ENCODE data around the gene TMCC1. TPM values are rescaled to one million over a fixed set of nuclear protein-coding genes. Genes with fewer than 3 reads are reported as not detected.
"Not testable (repeated sequence)": the region's sequence is repeated elsewhere in the genome, so short reads cannot be mapped to it uniquely, and the experiment has no call there.

The TMCC1 gene
- total RNA-seq, 1 donor from 2014 or later, result 22.4 TPM

DNA sequence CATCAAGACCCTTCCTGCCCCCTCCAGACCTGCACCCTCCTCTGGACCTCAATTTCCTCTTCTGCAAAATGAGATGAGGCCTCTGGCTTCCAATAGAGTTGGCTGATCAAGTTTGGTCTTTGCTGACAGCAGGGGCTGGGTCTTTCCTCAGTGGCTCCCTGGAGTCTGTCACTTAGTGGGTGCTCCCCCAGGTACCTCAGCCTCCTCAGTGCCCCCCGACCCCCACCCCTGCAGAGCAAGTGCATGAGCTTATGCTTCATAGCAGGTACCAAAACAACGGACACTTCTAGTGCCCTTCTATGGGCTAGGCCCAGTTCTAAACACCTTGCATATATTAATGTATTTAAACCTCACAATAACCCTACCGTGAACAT is 280.2 kb downstream of the TMCC1 start:
- peaks cover 17% of the 10 kb centered on the region for H3K27me3 Mint-ChIP-seq (ENCODE audit: insufficient read depth)
- no peaks in the 10 kb centered on the region for H3K4me1 Mint-ChIP-seq (ENCODE audit: low read depth)
- intact Hi-C loops (cut with micrococcal nuclease), result no loop called here
- H3K27ac Mint-ChIP-seq, result no peak overlapping the region
- no peaks in the 10 kb centered on the region for H3K36me3 Mint-ChIP-seq (ENCODE audit: low read depth)
- no peak for DNase-seq (ENCODE audit: low spot score)
- H3K9me3 Mint-ChIP-seq, result no peaks in the 10 kb centered on the region
- H3K4me3 Mint-ChIP-seq, result no peak overlapping the region

DNA sequence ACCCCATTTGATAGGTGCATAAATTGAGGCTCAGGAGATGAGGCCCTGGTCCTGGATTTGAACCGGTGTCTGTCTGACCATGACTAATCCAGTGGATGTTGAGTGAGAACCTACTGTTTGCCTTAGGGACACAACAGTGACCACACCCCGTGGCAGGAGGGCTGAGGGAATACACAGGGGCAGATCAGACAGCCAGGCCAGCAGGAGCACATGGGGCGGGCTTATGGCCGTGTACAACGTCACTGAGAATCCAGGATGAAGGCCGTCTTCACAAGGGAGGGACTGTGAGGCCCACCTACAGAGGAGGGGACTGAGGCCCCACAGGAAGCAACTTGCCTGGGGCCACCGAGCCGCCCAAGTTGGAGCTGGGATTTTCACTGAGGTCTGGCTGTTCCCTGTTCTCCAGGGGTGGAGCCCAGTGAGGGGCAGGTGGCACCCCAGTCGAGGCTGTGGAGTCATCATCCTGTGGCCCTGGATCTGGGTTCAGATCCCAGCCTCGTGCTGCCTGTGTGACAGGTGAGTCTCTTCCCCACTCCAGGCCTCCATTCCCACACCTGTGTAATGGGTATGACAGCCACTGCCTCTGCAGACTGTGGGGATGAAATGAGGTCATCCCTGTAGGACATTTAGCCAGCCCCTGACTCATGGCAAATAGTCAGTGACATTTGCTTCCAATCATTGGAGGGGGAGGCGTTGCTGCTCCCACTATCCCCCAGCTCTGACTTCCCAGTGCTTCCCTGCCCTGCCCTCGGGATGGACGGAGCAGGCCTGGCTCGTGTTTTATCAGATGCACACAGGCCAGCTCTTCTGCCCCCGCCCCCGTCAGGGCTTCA is 280.8 kb downstream of the TMCC1 start:
- intact Hi-C loops (cut with micrococcal nuclease), result no loop called here
- Mint-ChIP-seq H3K36me3 (ENCODE audit: low read depth) (no peaks in the 10 kb centered on the region), H3K9me3 (no peaks in the 10 kb centered on the region), H3K27ac (no peak overlapping the region), H3K4me3 (no peak overlapping the region), H3K27me3 (ENCODE audit: insufficient read depth) (peaks cover 23% of the 10 kb centered on the region), H3K4me1 (ENCODE audit: low read depth) (no peaks in the 10 kb centered on the region)
- DNase-seq (ENCODE audit: low spot score), result no peak

DNA sequence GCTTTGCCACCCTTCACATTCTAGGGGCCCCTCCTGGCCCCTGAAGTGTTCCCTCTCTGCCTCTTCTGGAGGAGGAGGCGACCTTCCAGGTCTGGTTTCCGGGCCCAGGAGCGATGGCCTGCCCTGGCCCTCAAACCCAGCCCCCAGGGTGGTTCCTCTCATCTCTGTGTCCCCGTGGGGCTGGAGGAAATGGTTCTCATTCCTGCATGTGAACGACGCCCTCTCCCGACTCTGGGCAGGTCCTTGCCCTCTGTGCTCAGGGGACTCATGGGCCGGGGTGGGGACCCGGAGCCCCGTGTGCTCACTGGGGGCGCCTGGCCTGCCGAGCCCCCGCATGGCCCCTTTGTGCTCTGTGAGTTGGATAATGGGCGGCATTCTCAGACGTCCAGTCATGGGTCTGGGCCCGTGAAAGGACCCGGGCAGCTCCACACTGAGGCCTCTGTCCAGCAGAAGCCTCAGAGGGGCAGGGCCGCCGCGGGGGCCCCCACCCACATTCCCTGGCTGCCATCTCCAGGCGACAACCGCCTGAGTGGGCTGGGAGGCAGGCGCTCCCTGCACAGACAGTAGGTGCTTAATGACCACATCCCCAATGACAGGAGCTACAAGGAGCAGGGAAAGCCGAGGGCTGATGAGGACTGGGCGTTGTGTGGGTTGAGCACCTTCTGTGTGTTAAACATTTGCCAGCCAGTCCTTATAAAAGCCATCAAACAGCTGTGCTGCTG is 281.5 kb downstream of the TMCC1 start:
- Mint-ChIP-seq H3K9me3 (no peaks in the 10 kb centered on the region), H3K36me3 (ENCODE audit: low read depth) (no peaks in the 10 kb centered on the region), H3K27ac (no peak overlapping the region), H3K4me1 (ENCODE audit: low read depth) (no peaks in the 10 kb centered on the region), H3K4me3 (no peak overlapping the region), H3K27me3 (ENCODE audit: insufficient read depth) (peaks cover 29% of the 10 kb centered on the region)
- intact Hi-C loops (cut with micrococcal nuclease), result no loop called here
- DNase-seq (ENCODE audit: low spot score), result no peak

DNA sequence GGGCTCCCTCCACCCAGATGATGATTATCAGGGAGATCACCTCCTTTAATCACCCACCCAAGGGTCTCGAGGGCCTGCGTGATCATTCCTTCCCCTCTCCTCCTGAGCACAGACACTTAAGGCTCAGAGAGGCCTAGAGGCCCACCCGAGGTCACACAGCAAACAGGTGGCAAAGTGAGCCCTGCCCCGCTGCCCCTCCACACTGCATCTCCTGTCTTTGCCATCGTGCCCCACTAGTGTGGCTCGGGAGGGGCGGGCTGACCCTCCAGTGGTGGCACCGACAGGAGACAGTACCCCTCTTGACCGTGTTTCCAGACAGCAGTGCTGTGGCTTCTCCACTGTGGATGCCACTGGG is 282.1 kb downstream of the TMCC1 start:
- H3K36me3 Mint-ChIP-seq (ENCODE audit: low read depth), result no peaks in the 10 kb centered on the region
- H3K4me1 Mint-ChIP-seq (ENCODE audit: low read depth), result no peaks in the 10 kb centered on the region
- no peak overlapping the region for H3K27ac Mint-ChIP-seq
- H3K9me3 Mint-ChIP-seq, result no peaks in the 10 kb centered on the region
- DNase-seq (ENCODE audit: low spot score), result no peak
- peaks cover 31% of the 10 kb centered on the region for H3K27me3 Mint-ChIP-seq (ENCODE audit: insufficient read depth)
- no peak overlapping the region for H3K4me3 Mint-ChIP-seq
- intact Hi-C loops (cut with micrococcal nuclease), result no loop called here

DNA sequence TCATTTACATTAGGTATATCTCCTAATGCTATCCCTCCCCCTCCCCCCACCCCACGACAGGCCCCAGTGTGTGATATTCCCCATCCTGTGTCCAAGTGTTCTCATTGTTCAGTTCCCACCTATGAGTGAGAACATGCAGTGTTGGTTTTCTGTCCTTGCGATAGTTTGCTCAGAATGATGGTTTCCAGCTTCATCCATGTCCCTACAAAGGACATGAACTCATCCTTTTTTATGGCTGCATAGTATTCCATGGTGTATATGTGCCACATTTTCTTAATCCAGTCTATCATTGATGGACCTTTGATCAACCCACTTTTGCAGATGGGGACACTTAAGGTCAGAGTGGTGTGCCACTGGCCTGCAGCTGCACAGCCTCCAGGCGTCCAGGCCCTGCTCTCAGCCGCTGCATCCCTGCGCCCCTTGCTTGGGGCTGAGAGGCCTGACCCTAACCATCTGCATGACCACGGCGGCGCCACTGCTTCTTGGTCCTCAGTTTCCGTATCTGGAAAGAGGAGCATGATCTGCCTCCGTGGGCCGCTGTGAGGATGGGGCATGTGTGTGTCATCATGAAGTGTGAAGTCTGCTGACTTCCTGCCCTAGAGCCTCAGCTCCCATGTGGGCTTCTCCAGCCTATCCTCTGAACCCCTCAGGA is 282.6 kb downstream of the TMCC1 start:
- intact Hi-C loops (cut with micrococcal nuclease); H3K9me3 Mint-ChIP-seq; H3K27ac Mint-ChIP-seq; DNase-seq (ENCODE audit: low spot score); H3K4me3 Mint-ChIP-seq; H3K4me1 Mint-ChIP-seq (ENCODE audit: low read depth); H3K36me3 Mint-ChIP-seq (ENCODE audit: low read depth): not testable (repeated sequence)
- peaks cover 31% of the 10 kb centered on the region for H3K27me3 Mint-ChIP-seq (ENCODE audit: insufficient read depth)

DNA sequence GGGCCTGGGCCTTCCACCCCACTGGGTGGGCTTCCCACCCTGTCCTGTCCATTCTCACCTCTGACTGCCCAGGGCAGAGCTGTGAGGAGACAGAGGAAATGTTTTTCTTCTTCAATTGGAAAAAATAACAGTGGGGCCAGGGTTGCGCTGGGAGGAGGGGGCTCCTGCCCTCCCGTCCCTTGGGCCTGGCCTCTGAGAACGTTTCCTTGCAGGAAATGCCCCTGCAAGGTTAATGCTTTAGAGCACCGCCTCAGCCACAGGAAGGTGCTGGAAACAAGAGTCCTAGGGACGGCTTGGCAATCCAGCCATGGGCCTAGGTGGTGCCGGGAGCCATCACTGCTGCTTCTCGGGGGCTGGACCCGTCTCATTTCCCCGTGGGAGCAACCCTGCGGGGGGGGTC is 283.2 kb downstream of the TMCC1 start:
- no peak overlapping the region for H3K4me3 Mint-ChIP-seq
- peaks cover 5% of the 10 kb centered on the region for H3K4me1 Mint-ChIP-seq (ENCODE audit: low read depth)
- no peak overlapping the region for H3K27ac Mint-ChIP-seq
- intact Hi-C loops (cut with micrococcal nuclease), result no loop called here
- no peak for DNase-seq (ENCODE audit: low spot score)
- H3K9me3 Mint-ChIP-seq, result no peaks in the 10 kb centered on the region
- H3K36me3 Mint-ChIP-seq (ENCODE audit: low read depth), result peaks cover 1% of the 10 kb centered on the region
- H3K27me3 Mint-ChIP-seq (ENCODE audit: insufficient read depth), result peaks cover 35% of the 10 kb centered on the region

DNA sequence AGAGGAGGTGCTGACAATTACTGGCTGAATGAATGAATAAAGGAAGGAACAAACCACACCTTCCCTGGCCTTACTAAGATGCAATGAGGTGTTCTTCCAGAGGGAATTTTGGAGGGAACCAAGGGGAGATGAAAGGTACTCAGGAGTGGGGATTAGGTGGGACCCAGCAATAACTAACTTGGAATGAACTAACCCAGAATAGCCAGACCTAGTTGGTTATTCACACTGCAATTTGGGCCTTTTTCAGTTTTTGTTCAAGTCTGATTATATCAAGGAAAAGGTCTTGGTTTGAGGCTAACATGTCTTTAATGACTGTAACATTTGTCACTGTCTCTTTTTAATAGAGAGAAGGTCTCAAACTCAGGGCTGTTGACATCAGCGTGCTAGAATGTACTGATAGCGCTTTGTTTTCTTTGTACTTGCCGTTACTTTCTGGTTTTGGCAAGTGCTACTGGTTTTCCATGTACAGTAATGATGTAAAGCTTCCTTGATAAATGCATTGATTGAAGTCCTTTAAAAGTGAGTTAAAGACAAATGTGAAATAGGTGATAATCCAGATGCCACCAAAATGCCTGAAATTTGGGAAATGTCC is 283.8 kb downstream of the TMCC1 start:
- Mint-ChIP-seq H3K9me3 (no peaks in the 10 kb centered on the region), H3K27ac (no peak overlapping the region), H3K4me1 (ENCODE audit: low read depth) (peaks cover 5% of the 10 kb centered on the region), H3K27me3 (ENCODE audit: insufficient read depth) (peaks cover 36% of the 10 kb centered on the region), H3K4me3 (no peak overlapping the region), H3K36me3 (ENCODE audit: low read depth) (peaks cover 1% of the 10 kb centered on the region)
- intact Hi-C loops (cut with micrococcal nuclease), result loop anchor here (5.0 kb wide), 1 partner anchor 167 kb away; the partner anchor contains the start of gene IFT122
- no peak for DNase-seq (ENCODE audit: low spot score)

DNA sequence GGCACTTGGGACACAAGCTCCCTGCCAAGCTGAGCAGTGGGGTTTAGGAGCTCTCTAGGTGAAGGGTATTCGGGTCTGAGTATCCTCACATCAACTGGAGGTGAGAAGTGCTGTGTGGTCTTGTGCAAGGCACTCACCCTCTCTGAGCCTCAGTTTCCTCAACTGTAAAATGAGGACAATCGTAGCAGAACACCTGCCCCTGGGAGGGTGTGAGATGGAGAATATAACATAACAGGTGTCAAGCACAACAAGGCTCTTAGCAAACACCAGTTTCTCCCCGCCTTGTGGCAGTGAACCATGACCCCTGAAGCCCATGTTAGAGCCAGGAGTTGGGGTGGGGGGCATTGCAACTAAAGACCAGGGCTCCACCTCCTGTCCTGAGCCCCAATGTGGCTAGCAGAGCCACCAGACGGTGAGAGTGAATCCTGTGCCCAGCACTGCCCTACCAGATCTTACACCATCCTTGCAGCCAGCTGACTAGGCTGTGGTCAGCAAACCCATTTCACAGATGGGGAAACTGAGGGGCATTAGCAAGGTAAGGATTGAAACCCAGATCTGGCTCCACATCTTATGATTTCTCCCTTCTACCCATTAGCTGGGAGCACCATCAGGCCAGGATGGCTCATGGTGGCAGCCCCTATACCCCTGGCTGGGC is 284.4 kb downstream of the TMCC1 start:
- peaks cover 5% of the 10 kb centered on the region for H3K4me1 Mint-ChIP-seq (ENCODE audit: low read depth)
- H3K27ac Mint-ChIP-seq, result no peak overlapping the region
- DNase-seq (ENCODE audit: low spot score), result no peak
- no peak overlapping the region for H3K4me3 Mint-ChIP-seq
- intact Hi-C loops (cut with micrococcal nuclease), result loop anchor here (5.0 kb wide), 1 partner anchor 167 kb away; the partner anchor contains the start of gene IFT122
- peaks cover 42% of the 10 kb centered on the region for H3K27me3 Mint-ChIP-seq (ENCODE audit: insufficient read depth)
- no peaks in the 10 kb centered on the region for H3K9me3 Mint-ChIP-seq
- peaks cover 1% of the 10 kb centered on the region for H3K36me3 Mint-ChIP-seq (ENCODE audit: low read depth)

DNA sequence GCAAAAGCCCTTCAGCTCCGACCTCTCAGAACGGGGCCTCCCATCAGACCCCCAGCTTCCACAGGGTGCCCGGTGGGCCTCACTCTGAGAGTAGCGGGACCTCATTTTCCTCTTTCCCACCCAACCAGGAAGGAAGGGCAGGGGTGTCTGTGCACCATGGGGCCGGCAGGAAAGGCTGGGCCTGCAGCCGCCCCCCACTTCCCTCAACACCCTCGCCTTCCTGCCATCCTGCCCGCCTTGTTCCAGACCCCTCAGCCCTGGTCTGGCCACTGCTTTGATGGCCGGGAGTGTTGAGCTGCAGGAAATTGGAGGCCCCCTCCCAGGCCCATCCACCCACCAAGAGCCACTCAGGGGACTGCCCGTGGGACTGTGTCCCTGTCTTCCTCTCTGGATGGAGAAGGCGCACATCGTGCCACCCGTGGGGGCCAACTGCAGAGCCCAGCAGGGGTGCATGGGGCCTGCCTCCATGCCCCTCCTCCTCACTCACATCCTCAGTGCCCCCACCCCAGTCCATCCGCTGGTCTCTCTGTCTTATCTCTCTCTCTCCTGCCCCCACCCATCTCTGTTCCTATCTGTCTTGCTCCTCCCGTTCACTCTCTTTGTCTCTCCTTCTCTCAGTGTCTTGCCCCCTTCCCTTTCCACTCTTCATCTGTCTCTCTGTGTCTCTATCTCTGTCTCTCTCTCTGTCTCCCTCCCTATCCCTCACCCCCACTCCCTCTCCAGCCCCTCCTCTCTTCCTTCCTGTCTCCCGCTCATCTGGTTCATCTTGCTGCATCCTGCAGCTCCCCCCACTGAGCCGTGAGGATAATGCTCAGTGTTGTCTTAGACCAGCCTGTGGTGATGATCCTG is 285.2 kb downstream of the TMCC1 start:
- Mint-ChIP-seq H3K36me3 (ENCODE audit: low read depth) (peaks cover 1% of the 10 kb centered on the region), H3K9me3 (no peaks in the 10 kb centered on the region), H3K27ac (no peak overlapping the region), H3K27me3 (ENCODE audit: insufficient read depth) (peaks cover 48% of the 10 kb centered on the region), H3K4me1 (ENCODE audit: low read depth) (peaks cover 5% of the 10 kb centered on the region), H3K4me3 (peak overlapping the region; percentile 0)
- no peak for DNase-seq (ENCODE audit: low spot score)
- intact Hi-C loops (cut with micrococcal nuclease), result loop anchor here (5.0 kb wide), 1 partner anchor 166 kb away; the partner anchor contains the start of gene IFT122

DNA sequence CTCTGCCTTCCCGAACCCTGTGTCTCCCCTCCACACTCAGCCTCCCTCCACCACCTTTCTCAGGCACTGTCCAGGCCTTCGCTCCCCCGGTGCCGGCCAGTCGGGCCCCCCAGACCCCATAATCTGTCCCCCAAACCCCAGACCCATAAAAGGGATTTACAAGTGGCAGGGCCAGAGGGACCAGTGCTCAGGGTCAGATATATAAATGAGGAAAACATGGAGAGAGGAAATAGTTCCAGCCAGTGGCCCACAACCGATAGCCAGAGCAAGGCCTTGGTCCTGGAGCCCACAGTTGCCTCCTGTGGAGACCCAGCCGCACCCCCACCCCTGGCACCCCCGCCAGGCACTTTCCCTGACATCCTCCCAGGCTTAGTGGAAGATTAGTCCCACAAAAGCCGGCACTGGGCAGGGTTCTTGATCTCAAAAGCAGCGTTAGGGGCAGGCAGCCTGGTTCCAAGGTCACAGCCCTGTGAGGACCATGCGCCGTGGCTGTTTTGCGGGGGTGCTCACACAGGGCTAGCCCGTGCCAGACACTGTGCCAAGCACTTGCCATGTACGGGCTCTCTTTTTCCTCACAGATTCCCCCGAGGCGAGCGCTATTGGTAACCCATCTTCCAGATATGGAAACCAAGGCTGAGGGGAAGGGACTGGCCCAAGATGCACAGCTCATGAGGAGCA is 286.0 kb downstream of the TMCC1 start:
- H3K27ac Mint-ChIP-seq, result no peak overlapping the region
- intact Hi-C loops (cut with micrococcal nuclease), result loop anchor here (5.0 kb wide), 1 partner anchor 165 kb away; the partner anchor contains the start of gene IFT122
- H3K4me3 Mint-ChIP-seq, result peak overlapping the region; percentile 78
- H3K9me3 Mint-ChIP-seq, result no peaks in the 10 kb centered on the region
- H3K36me3 Mint-ChIP-seq (ENCODE audit: low read depth), result peaks cover 1% of the 10 kb centered on the region
- peaks cover 5% of the 10 kb centered on the region for H3K4me1 Mint-ChIP-seq (ENCODE audit: low read depth)
- no peak for DNase-seq (ENCODE audit: low spot score)
- peaks cover 54% of the 10 kb centered on the region for H3K27me3 Mint-ChIP-seq (ENCODE audit: insufficient read depth)

DNA sequence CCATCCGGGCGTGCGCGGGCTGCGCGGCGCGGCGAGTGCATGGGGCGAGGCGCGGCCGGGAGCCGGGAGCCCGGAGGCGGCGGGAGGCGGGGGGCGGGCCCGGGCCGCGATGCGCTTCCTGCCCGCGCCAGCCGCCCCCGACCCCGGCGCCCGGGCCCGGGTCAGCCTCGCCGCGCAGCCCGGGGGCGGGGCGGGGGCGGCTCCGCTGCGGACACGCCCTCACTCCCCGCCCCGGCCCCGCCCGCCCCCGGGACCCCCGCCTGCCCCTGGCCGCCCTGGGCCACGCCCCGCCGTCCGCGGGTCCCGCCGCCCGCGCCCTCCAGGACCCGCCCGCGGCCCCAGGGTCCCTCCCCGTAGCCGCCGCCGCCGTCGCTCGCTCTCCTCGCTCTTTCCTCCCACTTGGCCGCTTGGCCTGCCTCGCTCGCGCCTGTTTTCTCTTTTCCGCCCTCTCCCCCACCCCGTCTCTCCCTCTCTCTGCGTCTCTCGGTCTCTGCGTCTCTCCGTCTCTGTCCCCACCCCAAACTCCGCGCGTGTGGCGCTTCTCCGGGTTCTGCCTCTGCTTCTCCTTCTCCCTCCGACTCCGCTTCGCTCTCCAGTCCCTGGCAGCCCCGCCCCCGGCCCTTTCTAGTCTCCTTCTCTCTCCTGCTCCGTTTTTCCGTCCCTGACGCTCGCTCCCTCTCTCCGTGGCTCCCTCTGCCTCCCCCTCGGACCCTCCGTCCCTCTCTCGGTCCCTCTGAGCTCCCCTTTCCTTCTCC is 286.7 kb downstream of the TMCC1 start, which contains the start of gene PLXND1:
TSS of gene PLXND1 (minus strand) at position 41 of the 755 bp plus-strand sequence. CDS start at position 4, 37 bp downstream.
- Mint-ChIP-seq H3K27ac (peak within 1 kb of the TSS; percentile 90), H3K9me3 (no peaks in the 10 kb centered on the region), H3K27me3 (ENCODE audit: insufficient read depth) (peaks cover 56% of the 10 kb centered on the region), H3K4me1 (ENCODE audit: low read depth) (peaks cover 5% of the 10 kb centered on the region), H3K36me3 (ENCODE audit: low read depth) (peaks cover 1% of the 10 kb centered on the region), H3K4me3 (peak within 1 kb of the TSS; percentile 83)
- intact Hi-C loops (cut with micrococcal nuclease), result loop anchor here (5.0 kb wide), 1 partner anchor 165 kb away; the partner anchor contains the start of gene IFT122
- no peak for DNase-seq (ENCODE audit: low spot score)
